Tongue (tissue), 2 donors: ENCODE results near the gene LFNG. TPM values are rescaled to one million over a fixed set of nuclear protein-coding genes. Genes with fewer than 3 reads are reported as not detected.
"Not testable (repeated sequence)": the region's sequence is repeated elsewhere in the genome, so short reads cannot be mapped to it uniquely, and the experiment has no call there.

Experiments used
- DNase-seq: peaks from one replicate; pipeline ENCODE4 v3.0.0-alpha.2; 2015
- total RNA-seq: library from RNA; depleted of rRNA; stranded (reverse); fragments of >200 nt; gene quantifications from one replicate; pipeline ENCODE4 v1.2.3, GENCODE V29; 2014

The LFNG gene
- total RNA-seq, 1 donor from 2014 or later: 26.0 TPM

- no peak for DNase-seq
Observed at GRCh38 chr7:2545746-2546425, 26.3 kb downstream of the LFNG start.

GRCh38 chr7:2546776-2547586 lies 27.4 kb downstream of the LFNG start:
- no peak for DNase-seq

- DNase-seq: no peak
Observed at GRCh38 chr7:2551418-2551817, 31.8 kb downstream of the LFNG start.

GRCh38 chr7:2553108-2553507 lies 33.5 kb downstream of the LFNG start:
- no peak for DNase-seq

DNA sequence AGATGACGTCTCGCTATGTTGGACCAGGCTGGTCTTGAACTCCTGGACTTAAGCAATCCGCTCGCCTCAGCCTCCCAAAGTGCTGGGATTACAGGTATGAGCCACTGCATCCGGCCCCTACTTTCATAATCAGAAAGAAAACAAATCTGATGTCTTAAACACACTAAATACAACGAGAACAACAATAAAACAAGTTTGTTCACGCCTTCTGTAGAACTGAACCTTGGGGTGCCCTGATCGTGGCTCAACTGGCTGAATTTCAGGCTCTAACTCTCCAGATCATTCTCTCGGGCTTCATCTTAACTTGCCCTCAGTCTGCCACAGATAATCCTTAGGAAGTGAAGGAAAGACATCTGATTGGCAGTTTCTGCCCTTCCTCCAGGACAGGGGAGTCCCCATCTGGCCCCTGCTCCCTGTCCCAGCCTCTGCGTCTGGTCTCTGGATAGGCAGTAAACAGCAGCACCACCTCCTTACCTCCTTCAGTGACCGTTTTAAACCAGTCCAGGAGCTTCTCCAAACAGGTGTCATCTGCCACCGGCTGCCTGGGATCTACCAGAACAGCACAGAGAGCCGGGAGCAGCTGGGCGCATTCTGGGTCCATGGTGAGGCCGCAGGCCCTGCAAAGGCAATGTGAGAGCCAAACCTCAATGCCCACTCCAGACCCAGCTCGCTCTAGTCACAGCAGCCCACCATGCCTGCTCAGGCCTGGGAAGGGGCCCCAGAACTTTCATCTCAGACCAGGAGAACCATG lies 34.4 kb downstream of the LFNG start:
- DNase-seq: no peak

DNA sequence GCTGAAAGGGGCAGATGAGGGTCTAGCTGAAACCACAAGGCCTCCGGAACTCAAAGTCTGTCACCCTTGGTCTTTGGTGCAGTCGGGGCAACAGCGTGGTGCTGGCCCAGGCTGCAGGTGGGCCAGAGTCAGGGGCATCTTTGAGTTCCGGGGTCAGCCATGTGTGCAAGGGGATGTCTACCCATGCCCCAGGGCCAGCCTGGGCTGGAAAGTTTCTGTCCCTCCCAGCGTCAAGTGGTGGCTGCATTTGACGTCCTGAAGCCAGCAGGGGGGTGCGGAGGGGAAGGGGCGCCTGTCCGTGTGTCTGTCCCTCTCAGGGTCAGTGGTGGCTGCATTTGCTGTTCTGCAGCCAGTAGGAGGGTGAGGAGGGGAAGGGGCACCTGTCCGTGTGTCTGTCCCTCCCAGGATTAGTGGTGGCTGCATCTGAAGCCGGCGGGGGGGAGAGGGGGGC lies 35.1 kb downstream of the LFNG start:
- no peak for DNase-seq

- peak; percentile 97 for DNase-seq
Observed at GRCh38 chr7:2555121-2556052, 35.8 kb downstream of the LFNG start, which contains the start of gene BRAT1. TSS of gene BRAT1 (minus strand) at chr7:2555524. CDS start at chr7:2554431, 1,093 bp downstream.

DNA sequence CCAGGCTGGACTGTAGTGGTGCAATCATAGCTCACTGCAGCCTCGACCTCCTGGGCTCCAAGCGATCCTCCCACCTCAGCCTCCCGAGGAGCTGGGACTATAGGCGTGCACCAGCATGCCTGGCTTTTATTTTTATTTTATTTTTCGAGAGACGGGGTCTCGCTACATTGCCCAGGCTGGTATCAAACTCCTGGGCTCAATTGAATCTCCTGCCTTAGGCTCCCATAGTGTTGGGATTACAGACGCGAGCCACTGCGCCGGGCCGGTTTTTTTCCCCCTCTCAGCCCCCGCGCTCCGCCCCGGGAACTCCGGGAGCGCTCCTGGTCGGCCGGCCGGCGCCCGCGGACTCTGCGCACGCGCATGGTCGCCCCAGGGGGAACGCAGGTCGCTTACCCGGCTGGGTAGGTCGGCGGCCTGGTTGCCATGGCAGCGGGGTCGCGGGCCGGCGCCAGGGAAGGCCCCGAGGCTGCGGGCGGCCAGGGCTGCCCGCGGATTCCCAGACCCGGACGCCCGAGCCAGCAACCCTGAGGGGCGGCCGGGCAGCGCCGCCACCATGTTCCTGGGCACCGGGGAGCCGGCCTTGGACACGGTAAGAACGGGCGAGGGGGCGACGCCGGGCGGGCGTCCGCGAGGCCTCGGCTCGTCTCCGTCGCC lies 39.2 kb downstream of the LFNG start, which contains the start of gene IQCE:
Gene IQCE (plus strand): TSS at position 351 of the 654 bp plus-strand sequence. CDS start 203 bp downstream, at position 554.
- DNase-seq: peak; percentile 94

- DNase-seq: no peak
Observed at GRCh38 chr7:2559283-2559950, 39.8 kb downstream of the LFNG start.

DNA sequence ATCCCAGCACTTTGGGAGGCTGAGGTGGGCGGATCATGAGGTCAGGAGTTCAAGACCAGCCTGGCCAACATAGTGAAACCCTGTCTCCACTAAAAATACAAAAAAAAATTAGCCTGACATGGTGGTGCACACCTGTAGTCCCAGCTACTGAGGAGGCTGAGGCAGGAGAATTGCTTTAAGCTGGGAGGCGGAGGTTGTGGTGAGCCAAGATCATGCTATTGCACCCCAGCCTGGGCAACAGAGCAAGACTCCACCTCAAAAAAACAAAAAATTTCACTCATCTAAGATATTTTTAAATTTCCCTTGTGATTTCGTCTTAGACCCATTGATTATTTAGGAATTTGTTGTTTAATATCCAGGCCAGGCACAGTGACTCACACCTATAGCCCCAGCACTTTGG lies 44.4 kb downstream of the LFNG start:
- DNase-seq: not testable (repeated sequence)

DNA sequence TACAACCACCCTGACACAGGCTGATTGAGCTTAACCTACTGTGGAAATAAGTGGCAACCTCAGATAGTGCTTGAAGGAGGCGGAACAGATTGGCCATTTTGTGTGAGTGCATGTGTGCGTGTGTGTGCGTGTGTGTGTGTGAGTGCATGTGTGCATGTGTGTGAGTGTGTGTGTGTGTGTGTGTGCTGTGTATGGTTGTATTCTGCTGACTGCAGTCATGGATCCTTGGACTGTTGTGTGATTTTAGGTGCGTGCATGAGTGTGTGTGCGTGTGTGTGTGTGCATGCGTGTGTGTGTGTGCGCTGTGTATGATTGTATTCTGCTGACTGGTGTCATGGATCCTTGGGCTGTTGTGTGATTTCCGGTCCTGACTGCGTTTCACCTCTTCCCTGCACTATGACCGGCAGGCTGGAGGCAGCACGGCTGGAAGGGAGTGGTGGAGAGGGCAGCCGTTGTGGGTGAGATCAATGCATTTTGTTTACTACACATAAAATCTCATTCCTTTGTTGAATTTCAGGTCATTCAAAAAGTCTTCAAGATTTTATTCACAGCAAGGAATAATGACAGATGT lies 45.5 kb downstream of the LFNG start:
- DNase-seq: no peak

GRCh38 chr7:2566348-2566889 lies 46.8 kb downstream of the LFNG start:
- DNase-seq: no peak

GRCh38 chr7:2566890-2567678 lies 47.5 kb downstream of the LFNG start:
- peak; percentile 77 for DNase-seq

DNA sequence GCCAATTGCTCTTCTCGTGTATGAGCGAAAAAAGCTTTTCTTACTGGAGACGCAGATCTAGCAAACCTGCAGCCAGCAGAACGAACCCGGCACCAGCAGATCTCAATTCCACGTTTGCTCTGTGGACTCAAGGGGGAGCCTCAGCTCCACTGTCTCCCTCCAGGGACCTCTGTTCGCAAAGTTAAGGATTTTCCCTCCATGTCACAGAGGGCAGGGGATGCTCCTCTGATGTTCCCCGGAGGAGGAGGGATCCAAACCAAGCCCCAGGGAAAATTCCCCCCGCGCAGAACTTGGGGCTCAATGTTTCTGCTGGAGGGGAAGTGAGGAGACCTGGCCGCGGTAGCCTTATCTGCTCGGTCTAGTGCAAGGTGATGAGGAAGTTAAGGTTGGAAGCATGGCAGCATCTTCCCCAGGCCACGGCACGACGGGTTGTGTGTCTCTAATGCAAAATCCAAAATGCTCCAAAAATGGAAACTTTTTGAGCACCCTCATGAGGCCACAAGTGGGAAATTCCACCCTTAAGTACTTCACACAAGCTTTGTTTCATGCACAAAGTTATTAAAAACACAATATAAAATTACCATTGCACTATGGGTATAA lies 48.2 kb downstream of the LFNG start:
- peak; percentile 75 for DNase-seq

GRCh38 chr7:2568521-2569223 lies 49.1 kb downstream of the LFNG start:
- DNase-seq: no peak

DNA sequence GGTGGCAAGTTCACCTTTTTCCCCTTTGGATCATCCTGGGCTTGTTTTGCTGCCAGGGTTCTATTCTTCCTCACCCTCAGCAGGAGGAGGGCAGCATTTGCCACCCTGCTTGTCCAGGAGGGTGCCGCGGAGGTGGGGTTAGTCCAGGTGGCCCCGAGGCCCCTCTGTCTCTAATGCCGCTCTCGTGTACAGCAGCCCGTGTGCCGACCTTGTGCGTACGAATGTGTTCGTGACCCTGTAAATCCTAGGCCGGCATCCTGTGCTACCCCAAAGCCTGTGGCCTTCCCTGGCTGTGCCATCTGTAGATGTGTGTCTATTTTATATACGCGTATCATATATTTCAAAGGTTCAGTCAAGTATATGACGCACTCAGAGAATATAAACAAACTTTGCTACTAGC lies 49.8 kb downstream of the LFNG start:
- DNase-seq: no peak

GRCh38 chr7:2570021-2570420 lies 50.4 kb downstream of the LFNG start:
- DNase-seq: no peak

DNA sequence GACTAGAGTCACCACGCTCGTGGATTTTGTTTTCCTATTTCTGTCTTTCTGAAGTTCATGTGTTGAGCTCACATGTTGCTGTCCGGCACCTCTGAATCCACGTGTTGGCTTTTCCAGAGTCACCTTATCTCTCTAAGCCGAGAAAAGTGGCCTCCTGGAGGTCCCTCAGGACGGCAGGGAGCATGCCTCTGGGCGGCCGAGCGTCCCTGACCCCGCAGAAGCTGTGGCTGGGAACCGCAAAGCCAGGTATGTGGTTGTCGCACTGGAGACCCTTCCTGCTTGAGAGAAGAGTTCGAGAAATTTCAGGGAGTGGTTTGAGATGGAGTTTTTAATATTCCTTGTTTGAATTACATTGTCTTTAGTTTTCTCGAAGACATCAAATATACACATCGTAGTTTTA lies 51.8 kb downstream of the LFNG start:
- no peak for DNase-seq
